Measurements from ENCODE around the gene FMO2. TPM values are rescaled to one million over a fixed set of nuclear protein-coding genes. Genes with fewer than 3 reads are reported as not detected.

Gene FMO2
- total RNA-seq, 1 donor, result 0.45 TPM

GRCh38 chr1:171188388-171189266 lies 3.5 kb downstream of the FMO2 start:
- no peak overlapping the region for H3K4me3 ChIP-seq (ENCODE audit: low read depth, low read length)
- peak; percentile 87 for TF ChIP-seq CTCF (IDR thresholded peaks at IDR 0.05; ENCODE audit: insufficient read depth, low read length)
- DNase-seq (ENCODE audit: low read depth), result peak; percentile 85

- DNase-seq (ENCODE audit: low read depth), result no peak
- TF ChIP-seq CTCF (IDR thresholded peaks at IDR 0.05; ENCODE audit: insufficient read depth, low read length), result no peak
- H3K4me3 ChIP-seq (ENCODE audit: low read depth, low read length), result no peak overlapping the region
Measured at GRCh38 chr1:171191992-171192391, 6.9 kb downstream of the FMO2 start.

GRCh38 chr1:171195767-171196166 lies 10.7 kb downstream of the FMO2 start:
- H3K4me3 ChIP-seq (ENCODE audit: low read depth, low read length), result no peak overlapping the region
- no peak for TF ChIP-seq CTCF (IDR thresholded peaks at IDR 0.05; ENCODE audit: insufficient read depth, low read length)
- no peak for DNase-seq (ENCODE audit: low read depth)

- H3K4me3 ChIP-seq (ENCODE audit: low read depth, low read length), result no peak overlapping the region
- DNase-seq (ENCODE audit: low read depth), result no peak
- TF ChIP-seq CTCF (IDR thresholded peaks at IDR 0.05; ENCODE audit: insufficient read depth, low read length), result no peak
Measured at GRCh38 chr1:171196351-171196750, 11.3 kb downstream of the FMO2 start.

GRCh38 chr1:171198081-171198480 lies 13.0 kb downstream of the FMO2 start:
- no peak for TF ChIP-seq CTCF (IDR thresholded peaks at IDR 0.05; ENCODE audit: insufficient read depth, low read length)
- no peak overlapping the region for H3K4me3 ChIP-seq (ENCODE audit: low read depth, low read length)
- DNase-seq (ENCODE audit: low read depth), result no peak

- no peak overlapping the region for H3K4me3 ChIP-seq (ENCODE audit: low read depth, low read length)
- TF ChIP-seq CTCF (IDR thresholded peaks at IDR 0.05; ENCODE audit: insufficient read depth, low read length), result no peak
- no peak for DNase-seq (ENCODE audit: low read depth)
Measured at GRCh38 chr1:171204296-171204695, 19.2 kb downstream of the FMO2 start.

Data from fibroblast of the aortic adventitia (primary cell).